OCI-M1 (cell line): Measurements from ENCODE around the gene TLK2.
"Not testable (repeated sequence)": the region's sequence is repeated elsewhere in the genome, so short reads cannot be mapped to it uniquely, and the experiment has no call there.

Experiments used
- DNase-seq: peaks from one replicate; lab custom pipeline; 2025; lab: John Stamatoyannopoulos, UW

Gene TLK2

GRCh38 chr17:62490990-62491389 lies 12.4 kb downstream of the TLK2 start:
- DNase-seq = not testable (repeated sequence)

DNA sequence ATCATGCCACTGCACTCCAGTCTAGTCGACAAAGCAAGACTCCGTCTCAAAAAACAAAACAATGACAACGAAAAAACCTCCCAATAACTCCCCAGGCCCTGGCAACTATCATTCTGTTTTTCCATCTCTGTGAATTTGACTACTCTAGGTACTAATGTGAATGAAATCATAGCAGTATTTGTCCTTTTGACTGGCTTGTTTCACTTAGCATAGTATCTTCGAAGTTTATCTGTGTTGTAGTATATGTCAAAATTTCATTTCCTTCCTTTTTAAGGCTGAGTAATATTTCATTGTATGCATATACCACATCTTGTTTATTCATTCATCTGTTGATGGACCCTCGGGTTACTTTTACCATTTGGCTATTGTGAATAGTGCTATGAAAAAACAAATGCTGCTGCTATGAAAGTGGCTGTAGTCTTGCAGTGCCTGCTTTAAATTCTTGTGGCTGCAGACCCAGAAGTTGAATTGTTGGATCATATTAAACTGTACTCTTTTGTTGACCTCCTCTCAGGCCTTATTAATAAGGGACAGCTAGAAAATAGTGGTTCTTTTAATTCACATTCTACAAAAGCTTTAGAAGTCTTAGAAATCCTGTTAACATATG lies 14.5 kb downstream of the TLK2 start:
- DNase-seq = not testable (repeated sequence)

DNA sequence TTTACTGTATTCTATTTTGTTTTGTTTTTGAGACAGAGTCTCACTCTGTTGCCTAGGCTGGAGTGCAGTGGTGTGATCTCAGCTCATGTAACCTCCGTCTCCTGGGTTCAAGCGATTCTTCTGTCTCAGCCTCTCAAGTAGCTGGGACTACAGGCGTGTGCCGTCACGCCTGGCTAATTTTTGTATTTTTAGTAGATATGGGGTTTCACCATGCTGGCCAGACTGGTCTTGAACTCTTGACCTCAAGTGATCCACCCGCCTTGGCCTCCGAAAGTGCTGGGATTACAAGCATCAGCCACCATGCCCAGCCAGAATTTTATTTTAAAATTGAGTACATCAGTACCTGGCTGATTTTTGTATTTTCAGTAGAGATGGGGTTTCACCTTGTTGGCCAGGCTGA lies 15.4 kb downstream of the TLK2 start:
- not testable (repeated sequence) for DNase-seq

- not testable (repeated sequence) for DNase-seq
These were observed 17.7 kb downstream of the TLK2 start for GRCh38 chr17:62496344-62496743.

- DNase-seq = not testable (repeated sequence)
These were observed 20.2 kb downstream of the TLK2 start for GRCh38 chr17:62498796-62499195.

DNA sequence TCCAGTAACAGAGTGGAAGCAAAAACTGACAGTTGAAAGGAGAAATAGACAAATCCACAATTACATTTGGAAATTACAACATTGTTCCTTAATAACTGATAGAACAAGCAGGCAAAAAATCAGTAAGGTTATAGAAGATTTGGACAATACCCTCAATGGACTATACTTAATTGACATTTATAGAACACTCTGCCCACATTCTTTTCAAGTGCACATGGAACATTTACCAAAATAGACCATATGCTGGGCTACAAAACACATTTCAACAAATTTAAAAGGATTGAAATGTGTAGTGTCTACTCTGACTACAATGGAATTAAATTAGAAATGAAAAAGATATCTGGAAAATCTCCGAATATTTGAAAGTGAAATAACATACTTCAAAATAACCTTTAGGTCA lies 21.8 kb downstream of the TLK2 start:
- DNase-seq = not testable (repeated sequence)

DNA sequence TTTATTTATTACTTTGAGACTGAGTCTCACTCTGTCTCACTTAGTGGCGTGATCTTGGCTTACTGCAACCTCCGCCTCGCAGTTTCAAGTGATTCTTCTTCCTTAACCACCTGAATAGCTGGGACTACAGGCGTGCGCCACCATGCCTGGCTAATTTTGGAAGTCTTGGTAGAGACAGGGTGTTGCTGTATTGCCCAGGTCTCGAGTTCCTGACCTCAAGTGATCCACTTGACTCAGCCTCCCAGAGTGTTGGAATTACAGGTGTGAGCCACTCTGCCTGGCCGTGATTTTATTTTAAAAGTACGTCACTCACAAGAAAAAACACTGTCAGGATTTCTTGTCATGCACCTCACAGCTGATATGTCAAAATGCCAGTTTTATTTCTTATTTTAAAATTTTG lies 26.2 kb downstream of the TLK2 start:
- DNase-seq = not testable (repeated sequence)

- DNase-seq = not testable (repeated sequence)
These were observed 28.7 kb downstream of the TLK2 start for GRCh38 chr17:62507191-62507836.

DNA sequence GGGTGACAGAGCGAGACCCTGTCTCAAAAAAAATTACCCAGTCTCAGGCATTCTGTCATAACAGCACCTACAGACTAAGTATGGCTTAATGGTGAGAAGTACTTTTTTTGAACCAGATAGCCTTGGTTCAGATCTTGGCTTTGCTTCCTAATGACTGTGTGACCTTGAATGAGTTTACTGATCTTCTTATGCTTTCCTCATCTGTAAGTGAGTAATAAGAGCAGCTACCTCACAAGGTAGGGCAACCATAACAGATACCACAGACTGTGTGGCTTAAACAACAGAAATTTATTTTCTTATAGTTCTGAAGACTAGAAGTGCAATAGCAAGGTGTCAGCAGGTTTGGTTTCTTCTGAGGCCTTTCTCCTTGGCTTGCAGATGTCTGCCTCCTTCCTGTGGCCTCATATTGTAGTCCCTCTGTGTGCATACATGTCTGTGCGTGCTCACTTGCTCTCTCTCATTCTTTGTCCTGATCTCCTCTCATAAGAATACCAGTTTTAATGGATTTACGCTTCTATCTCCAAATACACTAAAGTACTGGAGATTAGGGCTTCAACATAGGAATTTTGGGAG lies 31.7 kb downstream of the TLK2 start:
- DNase-seq = not testable (repeated sequence)

GRCh38 chr17:62511014-62511413 lies 32.4 kb downstream of the TLK2 start:
- DNase-seq = not testable (repeated sequence)

DNA sequence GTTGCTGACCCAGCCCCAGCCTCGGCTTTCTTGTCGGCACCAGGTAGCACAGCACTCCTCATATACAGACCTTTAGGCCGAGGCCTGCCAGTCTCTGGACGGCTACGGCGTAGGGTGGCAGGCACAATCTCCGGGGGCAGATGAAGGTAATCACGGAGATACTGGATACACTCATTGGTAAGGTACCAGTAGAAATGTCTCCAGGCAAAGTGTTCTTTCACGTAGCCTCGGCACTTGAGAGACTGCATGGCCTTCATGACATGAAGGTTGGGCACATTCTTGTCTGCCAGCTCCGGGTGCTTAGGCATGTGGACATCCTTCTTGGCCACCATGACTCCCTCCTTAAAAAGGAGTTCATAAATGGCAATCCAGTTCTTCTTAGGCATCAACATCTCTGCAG lies 37.8 kb downstream of the TLK2 start:
- not testable (repeated sequence) for DNase-seq

- not testable (repeated sequence) for DNase-seq
These were observed 42.7 kb downstream of the TLK2 start for GRCh38 chr17:62521295-62521694.

GRCh38 chr17:62524077-62524476 lies 45.5 kb downstream of the TLK2 start:
- not testable (repeated sequence) for DNase-seq

DNA sequence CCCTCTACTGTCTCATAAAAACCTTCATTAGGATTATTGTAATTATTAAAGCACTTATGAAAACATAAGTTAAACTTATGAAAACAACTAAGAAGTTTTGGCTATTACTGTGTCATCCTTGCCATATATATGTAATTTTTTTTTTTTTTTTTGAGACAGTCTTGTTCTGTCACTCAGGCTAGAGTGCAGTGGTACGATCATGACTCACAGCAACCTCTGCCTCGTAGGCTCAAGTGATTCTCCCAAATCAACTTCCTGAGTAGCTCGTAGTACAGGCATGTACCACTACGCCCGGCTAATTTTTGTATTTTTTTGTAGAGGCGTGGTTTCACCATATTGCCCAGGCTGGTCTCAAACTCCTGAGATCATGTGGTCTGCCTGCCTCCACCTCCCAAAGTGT lies 46.7 kb downstream of the TLK2 start:
- not testable (repeated sequence) for DNase-seq

- not testable (repeated sequence) for DNase-seq
These were observed 52.3 kb downstream of the TLK2 start for GRCh38 chr17:62530936-62531335.

DNA sequence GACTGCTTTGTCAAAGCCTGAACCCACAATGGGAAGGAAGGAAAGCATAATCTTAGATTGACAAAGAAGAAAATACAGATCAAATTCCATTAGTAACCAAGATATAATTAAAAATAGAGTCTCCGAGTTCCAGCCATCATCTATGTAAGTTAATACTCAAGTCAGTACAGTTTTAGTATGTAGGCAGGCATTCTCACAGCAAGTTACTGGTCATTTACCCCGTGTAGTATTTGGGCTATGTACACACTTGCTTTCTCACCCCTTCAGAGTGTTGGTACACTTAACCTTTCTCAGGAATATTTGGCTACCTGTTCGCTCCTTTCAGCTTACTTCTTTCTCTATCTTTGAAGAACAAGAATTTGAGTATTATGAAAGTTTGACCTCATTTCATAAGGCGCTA lies 57.9 kb downstream of the TLK2 start:
- not testable (repeated sequence) for DNase-seq

DNA sequence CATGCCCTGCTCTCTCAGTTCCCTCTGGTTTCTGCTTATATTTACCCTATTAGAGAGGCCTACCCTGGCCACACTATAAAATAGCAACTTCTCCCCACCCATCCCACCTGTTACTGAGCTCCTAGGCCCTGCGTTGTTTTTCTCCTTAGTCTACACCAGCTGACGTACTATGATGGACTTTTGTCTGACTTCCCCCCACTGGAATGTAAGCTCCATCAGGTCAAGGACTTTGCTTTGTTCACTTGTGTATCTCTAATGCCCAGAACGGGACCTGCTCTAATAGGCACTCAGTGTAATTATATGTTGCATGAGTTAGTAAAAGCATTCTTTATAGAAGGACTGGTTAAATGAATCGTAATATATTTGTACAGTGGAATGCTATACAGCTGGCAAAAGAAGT lies 62.4 kb downstream of the TLK2 start:
- DNase-seq = not testable (repeated sequence)

DNA sequence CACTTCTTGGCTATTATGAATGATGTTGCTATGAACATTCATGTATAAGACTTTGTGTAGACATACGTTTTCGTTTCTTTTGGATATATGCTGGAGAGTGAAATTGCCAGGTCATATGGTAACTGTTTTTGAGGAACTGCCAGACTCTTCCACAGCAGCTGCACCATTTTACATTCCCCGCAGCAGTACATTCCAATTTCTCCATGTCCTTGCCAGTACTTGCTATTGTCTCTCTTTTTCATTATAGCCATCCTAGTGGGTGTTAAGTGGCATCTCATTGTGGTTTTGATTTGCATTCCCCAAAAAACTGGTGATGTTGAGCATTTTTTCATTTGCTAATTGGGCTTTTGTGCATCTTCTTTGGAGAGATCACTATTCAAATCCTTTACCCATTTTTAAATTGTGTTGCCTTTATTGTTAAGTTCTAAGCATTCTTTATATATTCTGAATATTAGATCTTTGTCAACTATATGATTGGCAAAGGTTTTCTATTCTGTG lies 64.7 kb downstream of the TLK2 start:
- DNase-seq = not testable (repeated sequence)

- DNase-seq = not testable (repeated sequence)
These were observed 67.4 kb downstream of the TLK2 start for GRCh38 chr17:62546066-62546465.

DNA sequence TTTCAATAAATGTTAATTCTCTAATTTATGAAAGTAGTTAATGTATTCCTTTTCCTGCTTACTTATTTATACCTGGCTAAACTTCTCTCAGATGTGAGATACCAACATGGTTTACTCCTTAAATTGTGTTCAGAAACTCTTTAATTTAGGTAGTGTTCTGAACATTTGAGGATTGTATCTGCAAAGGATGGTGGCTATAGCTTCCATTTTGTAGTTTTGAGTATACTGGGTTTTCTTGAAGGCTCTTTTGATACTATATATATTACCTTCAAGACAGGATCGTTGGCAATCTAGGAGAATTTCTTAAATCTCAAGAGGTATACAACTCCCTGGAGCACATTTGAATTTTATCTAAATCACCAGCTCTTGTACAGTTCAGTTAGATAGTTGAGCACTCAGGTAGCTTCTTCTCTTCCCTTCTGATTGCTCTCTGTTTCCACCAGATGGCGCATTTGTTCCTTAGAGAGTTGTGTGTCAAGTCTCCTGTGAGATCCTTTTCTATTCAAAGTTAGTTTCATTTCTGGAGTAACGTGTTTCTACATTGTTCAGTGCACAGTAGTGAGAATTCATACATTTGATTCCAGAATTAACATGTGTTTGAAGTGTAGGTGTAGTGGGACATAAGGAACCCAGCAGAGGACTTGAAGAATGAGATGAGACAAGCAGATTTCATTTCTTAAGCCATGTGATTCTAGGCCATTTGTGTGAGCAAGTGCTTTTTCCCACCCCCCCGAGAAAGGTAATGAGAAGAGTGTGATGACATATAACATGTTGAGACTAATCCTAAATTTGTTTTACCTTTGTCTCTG lies 74.4 kb downstream of the TLK2 start:
- DNase-seq = peak; percentile 85

DNA sequence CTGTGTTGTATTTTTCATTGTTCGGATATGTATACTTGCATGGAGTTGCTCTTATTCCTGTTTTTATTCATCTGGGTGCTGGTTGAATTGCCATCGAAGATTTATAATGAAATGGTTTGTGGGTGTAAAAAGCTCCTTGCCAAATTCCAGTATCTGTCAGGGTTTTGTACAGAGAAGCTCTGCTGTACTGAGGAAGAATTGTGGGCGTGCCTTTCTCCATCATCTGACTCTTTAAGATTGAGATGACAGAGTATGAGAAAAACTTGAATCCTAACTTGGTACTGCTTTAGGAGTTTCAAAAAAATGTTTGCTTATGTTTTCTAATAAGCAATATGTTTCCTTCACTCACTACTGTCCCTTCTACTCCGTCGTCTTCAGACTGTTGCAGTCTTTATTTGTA lies 78.9 kb downstream of the TLK2 start:
- not testable (repeated sequence) for DNase-seq

DNA sequence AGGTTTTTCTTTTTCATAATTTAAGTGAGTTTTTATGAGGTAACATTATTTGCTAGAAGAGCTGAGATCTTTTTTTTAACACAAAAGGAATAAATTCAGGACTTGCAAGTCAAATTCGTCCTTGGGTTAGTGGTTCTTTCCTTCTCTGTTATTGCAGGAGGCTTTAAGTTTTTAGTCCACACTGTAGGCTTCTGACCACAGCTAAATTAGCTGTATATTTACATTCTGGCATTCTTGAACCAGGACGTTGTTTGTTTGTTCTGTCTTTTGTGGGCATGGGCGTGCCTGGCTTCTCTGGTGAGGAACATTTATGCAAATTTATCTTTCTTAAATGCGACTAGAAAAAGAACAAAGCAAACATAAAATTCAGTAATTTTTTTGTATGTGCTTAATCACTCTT lies 80.3 kb downstream of the TLK2 start:
- DNase-seq = not testable (repeated sequence)
